H1 (cell line): Measurements from ENCODE around the gene SLC43A2. TPM values are rescaled to one million over a fixed set of nuclear protein-coding genes. Genes with fewer than 3 reads are reported as not detected.

Source experiments
- CTCF ChIA-PET: fragments of 300-600 bp; sonication (Branson Sonifier 250); formaldehyde crosslinking; loops from one replicate; lab custom pipeline; 2021; ENCODE audit not compliant: partially characterized antibody; lab: Charles Lee
- POLR2A ChIA-PET: fragments of 300-600 bp; sonication (Branson Sonifier 250); formaldehyde crosslinking; loops from one replicate; lab custom pipeline; 2021; ENCODE audit warnings: inconsistent platforms; ENCODE audit not compliant: partially characterized antibody; lab: Charles Lee
- DNase-seq, 2 experiments: peaks; one replicate each; pipeline versions ENCODE4 v3.0.0 to v3.0.0-alpha.2; 2010 to 2022; ENCODE audit warnings: low spot score in 2 of 2, low read depth in 1 of 2, mixed read lengths in 1 of 2
- FAIRE-seq: peaks from 2 replicates; lab custom pipeline; 2011; peaks lifted over from hg19 to GRCh38; lab: Jason Lieb, UNC
- H2AFZ ChIP-seq: 2 replicates; pipeline ENCODE4 v1.8.1; 2012; ENCODE audit warnings: low read length, inconsistent platforms
- H2AK5ac ChIP-seq: 2 replicates; pipeline ENCODE4 v1.6.1; 2013; ENCODE audit warnings: low read depth, low read length
- H2BK120ac ChIP-seq: replicated peaks from 2 replicates; pipeline ENCODE3; 2013; ENCODE audit warnings: low read depth, low read length, inconsistent platforms
- H2BK12ac ChIP-seq: 2 replicates; pipeline ENCODE4 v1.6.1; 2013; ENCODE audit warnings: low read depth, low read length
- H2BK15ac ChIP-seq: 2 replicates; pipeline ENCODE4 v1.6.1; 2013; ENCODE audit warnings: low read length
- H2BK20ac ChIP-seq: 2 replicates; pipeline ENCODE4 v1.6.1; 2013; ENCODE audit warnings: low read length
- H2BK5ac ChIP-seq: 2 replicates; pipeline ENCODE4 v1.6.1; 2013; ENCODE audit warnings: low read depth, low read length
- H3K14ac ChIP-seq: 2 replicates; pipeline ENCODE4 v1.6.1; 2013; ENCODE audit warnings: inconsistent platforms; ENCODE audit not compliant: insufficient read length
- H3K18ac ChIP-seq: 2 replicates; pipeline ENCODE4 v1.6.1; 2013; ENCODE audit warnings: low read length; ENCODE audit errors: extremely low read depth
- H3K23ac ChIP-seq: 2 replicates; pipeline ENCODE4 v1.6.1; 2013; ENCODE audit warnings: inconsistent platforms; ENCODE audit not compliant: insufficient read length
- H3K23me2 ChIP-seq: 2 replicates; pipeline ENCODE4 v1.6.1; 2013; ENCODE audit warnings: low read depth, low read length
- H3K27ac ChIP-seq: 2 replicates; pipeline ENCODE4 v1.6.1; 2011; ENCODE audit warnings: low read depth, low read length, inconsistent platforms
- H3K27me3 ChIP-seq, 4 experiments: replicated peaks in 1 of 4; 1 replicate in 1 of 4; 2 replicates in 3 of 4; pipeline versions ENCODE4 v1.6.1 to v1.8.1; 2011 to 2013; ENCODE audit warnings: low read length in 3 of 4, mild to moderate bottlenecking in 3 of 4, inconsistent platforms in 2 of 4, mixed read lengths in 2 of 4, moderate library complexity in 1 of 4; ENCODE audit not compliant: control insufficient read depth in 3 of 4, insufficient read depth in 3 of 4; ENCODE audit errors: extremely low read depth in 1 of 4
- H3K36me3 ChIP-seq, 4 experiments: 2 replicates each; pipeline versions ENCODE4 v1.6.1 to v1.8.1; 2011 to 2013; ENCODE audit warnings: mild to moderate bottlenecking in 4 of 4, low read length in 3 of 4, moderate library complexity in 2 of 4, control low read depth in 1 of 4, inconsistent platforms in 1 of 4; ENCODE audit not compliant: insufficient read depth in 4 of 4, control insufficient read depth in 2 of 4
- H3K4ac ChIP-seq: replicated peaks from 2 replicates; pipeline ENCODE3; 2013; ENCODE audit warnings: low read length, low read depth, mixed read lengths, inconsistent platforms; ENCODE audit not compliant: insufficient read length
- H3K4me1 ChIP-seq, 4 experiments: replicated peaks in 1 of 4; 1 replicate in 1 of 4; 2 replicates in 3 of 4; pipeline versions ENCODE4 v1.6.1 to v1.8.1; 2011 to 2013; ENCODE audit warnings: low read length in 3 of 4, inconsistent platforms in 2 of 4, mixed read lengths in 1 of 4; ENCODE audit not compliant: insufficient read depth in 4 of 4, control insufficient read depth in 3 of 4
- H3K4me2 ChIP-seq, 2 experiments: 2 replicates each; pipeline versions ENCODE4 v1.6.1 to v1.8.1; 2011 to 2013; ENCODE audit warnings: low read depth in 2 of 2, low read length in 2 of 2, control low read depth in 1 of 2, inconsistent platforms in 1 of 2, mild to moderate bottlenecking in 1 of 2; ENCODE audit not compliant: insufficient read depth in 1 of 2
- H3K4me3 ChIP-seq, 4 experiments: fragments of 200-600, 300-600 bp in 1 of 4; sonication (generic), shearing (Covaris generic), sonication (Bioruptor Twin) in 1 of 4; 2 replicates each; pipeline versions ENCODE4 v1.5.1 to v1.8.1; 2011 to 2016; ENCODE audit warnings: low read length in 4 of 4, low read depth in 3 of 4, control low read depth in 2 of 4, inconsistent platforms in 2 of 4, mild to moderate bottlenecking in 2 of 4, mixed read lengths in 1 of 4, moderate library complexity in 1 of 4; ENCODE audit not compliant: insufficient read depth in 2 of 4; ENCODE audit errors: extremely low read depth in 1 of 4
- H3K56ac ChIP-seq: replicated peaks from 2 replicates; pipeline ENCODE3; 2013; ENCODE audit warnings: low read depth, mild to moderate bottlenecking, mixed read lengths, low read length, inconsistent platforms; ENCODE audit not compliant: insufficient read length
- H3K79me1 ChIP-seq: 2 replicates; pipeline ENCODE4 v1.6.1; 2013; ENCODE audit warnings: low read depth, low read length, control low read depth
- H3K79me2 ChIP-seq, 2 experiments: 2 replicates each; pipeline versions ENCODE4 v1.6.1 to v1.8.1; 2012 to 2013; ENCODE audit warnings: low read length in 2 of 2, mild to moderate bottlenecking in 2 of 2, inconsistent platforms in 1 of 2; ENCODE audit not compliant: insufficient read depth in 2 of 2, control insufficient read depth in 1 of 2
- H3K9ac ChIP-seq, 4 experiments: replicated peaks in 1 of 4; 1 replicate in 1 of 4; 2 replicates in 3 of 4; pipeline versions ENCODE4 v1.6.1 to v1.8.1; 2011 to 2013; ENCODE audit warnings: low read depth in 3 of 4, low read length in 3 of 4, control low read depth in 2 of 4, mild to moderate bottlenecking in 2 of 4, moderate library complexity in 2 of 4, inconsistent platforms in 1 of 4; ENCODE audit errors: extremely low read depth in 1 of 4
- H3K9me3 ChIP-seq, 2 experiments: 2 replicates each; pipeline versions ENCODE4 v1.6.1 to v1.8.1; 2012 to 2013; ENCODE audit warnings: mild to moderate bottlenecking in 2 of 2, moderate library complexity in 2 of 2, control low read depth in 1 of 2, inconsistent platforms in 1 of 2, low read depth in 1 of 2, low read length in 1 of 2, mixed read lengths in 1 of 2; ENCODE audit not compliant: insufficient read depth in 2 of 2
- H4K20me1 ChIP-seq, 2 experiments: replicated peaks in 1 of 2; 2 replicates each; pipeline versions ENCODE3 to v1.8.1; 2011 to 2013; ENCODE audit warnings: inconsistent platforms in 2 of 2, low read length in 2 of 2, mild to moderate bottlenecking in 1 of 2; ENCODE audit not compliant: insufficient read depth in 2 of 2, control insufficient read depth in 1 of 2
- H4K5ac ChIP-seq: 2 replicates; pipeline ENCODE4 v1.6.1; 2013; ENCODE audit warnings: low read length, low read depth, mixed read lengths, inconsistent platforms; ENCODE audit not compliant: insufficient read length
- H4K8ac ChIP-seq: 2 replicates; pipeline ENCODE4 v1.8.0; 2013; ENCODE audit warnings: mild to moderate bottlenecking, moderate library complexity, low read length, inconsistent platforms; ENCODE audit not compliant: insufficient read depth; ENCODE audit errors: extremely low read depth
- H4K91ac ChIP-seq: replicated peaks from 2 replicates; pipeline ENCODE3; 2013; ENCODE audit warnings: low read length, mixed read lengths, inconsistent platforms; ENCODE audit not compliant: insufficient read length
- CHD2 ChIP-seq: IDR thresholded peaks from 2 replicates; pipeline ENCODE4 v1.6.1; 2012; ENCODE audit warnings: low read length, improper control_type of control experiment
- CREB1 ChIP-seq: IDR thresholded peaks from 2 replicates; pipeline ENCODE4 v1.6.1; 2012; ENCODE audit warnings: inconsistent platforms
- RXRA ChIP-seq: IDR thresholded peaks from 2 replicates; pipeline ENCODE4 v1.6.1; 2011; ENCODE audit warnings: low read depth, mild to moderate bottlenecking, low read length, moderate library complexity; ENCODE audit not compliant: insufficient read depth
- WGBS, 2 experiments: shearing (Covaris generic) in 1 of 2; methylation state at CpG; one replicate each; pipeline versions ENCODE4 v1.1.6 to v1.1.7; 2013 to 2015; ENCODE audit warnings: low lambda C conversion rate in 2 of 2, mixed read lengths in 2 of 2, inconsistent platforms in 1 of 2, low coverage in 1 of 2, missing lambda C conversion rate in 1 of 2; ENCODE audit not compliant: insufficient replicate concordance in 2 of 2, insufficient coverage in 1 of 2, insufficient read length in 1 of 2; ENCODE audit errors: extremely low coverage in 1 of 2, missing lambda C conversion rate in 1 of 2; 5-methylcytosine and 5-hydroxymethylcytosine counted together
- polyA plus RNA-seq, 7 experiments: library from polyadenylated mRNA; depleted of rRNA in 3 of 7; stranded (reverse) in 5 of 7; unstranded in 2 of 7; fragments of >200 nt in 5 of 7; fragments of 200-250 nt in 2 of 7; gene quantifications; 1 replicate in 5 of 7; 2 replicates in 1 of 7; 4 replicates in 1 of 7; pipeline versions ENCODE4 v1.2.1 to v1.2.3, GENCODE V29; 2011 to 2013; ENCODE audit warnings: missing spikeins in 2 of 7, mixed read lengths in 2 of 7
- total RNA-seq: library from RNA; stranded (reverse); fragmentation: NEBNext Ultra II Directional; extraction: Animal tissue kit (Norgen Biotek cat#: 25700); gene quantifications from 2 replicates; pipeline ENCODE4 v1.2.1, GENCODE V29; 2021
- TF ChIP-seq, protein P1 (sequence below): IDR thresholded peaks from 2 replicates; pipeline ENCODE4 v1.6.1; 2011; ENCODE audit warnings: low read length, improper control_type of control experiment

The SLC43A2 gene
- total and polyA plus RNA-seq, 2 of the 8 experiments (the other 6 are each of a cell fraction or from before 2014, with no cell fraction given) = 6.6 to 10.5 TPM

DNA sequence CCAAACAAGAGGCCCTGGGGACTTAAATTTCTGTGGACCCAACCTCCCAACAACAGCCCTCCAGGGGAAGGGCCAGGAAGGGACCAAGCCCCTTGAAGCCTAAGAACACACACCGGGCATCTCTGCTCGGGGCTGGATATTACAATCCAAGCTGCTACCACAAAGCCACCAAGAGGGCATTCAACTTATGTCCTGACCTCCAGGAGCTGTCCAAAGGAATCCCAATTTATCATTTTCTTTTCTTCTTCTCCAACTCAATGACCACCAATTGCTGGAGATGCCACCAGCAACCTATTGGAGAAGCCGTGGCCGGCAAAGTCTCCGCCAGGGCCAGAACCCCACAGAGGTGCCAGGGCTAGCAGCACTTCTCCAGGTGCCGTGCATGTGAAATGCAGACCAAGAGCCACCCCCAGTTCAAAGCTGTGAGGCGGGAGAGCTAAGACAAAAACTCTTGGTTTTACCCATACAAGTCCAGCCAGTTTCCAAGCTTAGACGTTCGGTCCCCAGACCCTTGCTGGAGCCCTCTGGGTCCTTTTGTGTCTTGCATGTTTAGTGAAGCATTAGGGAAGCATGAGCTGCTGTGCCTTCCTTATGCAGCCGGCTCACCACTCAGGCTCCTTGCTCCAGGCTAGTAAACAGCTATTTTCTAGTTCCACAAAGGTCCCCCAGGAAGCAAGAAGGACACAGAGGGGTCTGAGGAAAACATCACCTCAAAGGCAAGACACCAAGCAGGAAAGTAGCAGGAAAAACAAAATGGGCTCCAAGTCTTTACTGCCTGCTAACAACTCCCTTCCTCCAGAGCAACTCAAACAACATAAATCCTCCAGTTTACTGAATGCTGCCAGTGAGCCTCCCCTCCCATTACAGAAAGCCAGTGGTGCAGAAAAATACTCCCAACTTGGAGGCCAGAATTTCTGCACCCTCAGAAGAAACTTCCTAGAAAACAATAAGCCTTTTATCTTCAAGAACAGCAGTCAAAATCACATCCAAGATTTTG, 69.3 kb downstream of the SLC43A2 start:
- H3K9ac ChIP-seq = no peak overlapping the region; a peak in 1 of 7 replicates
- H2BK5ac ChIP-seq = no peak overlapping the region
- H3K56ac ChIP-seq = no peak overlapping the region
- no peak overlapping the region for H2BK15ac ChIP-seq
- POLR2A ChIA-PET = no interaction called here
- TF ChIP-seq, protein P1, sequence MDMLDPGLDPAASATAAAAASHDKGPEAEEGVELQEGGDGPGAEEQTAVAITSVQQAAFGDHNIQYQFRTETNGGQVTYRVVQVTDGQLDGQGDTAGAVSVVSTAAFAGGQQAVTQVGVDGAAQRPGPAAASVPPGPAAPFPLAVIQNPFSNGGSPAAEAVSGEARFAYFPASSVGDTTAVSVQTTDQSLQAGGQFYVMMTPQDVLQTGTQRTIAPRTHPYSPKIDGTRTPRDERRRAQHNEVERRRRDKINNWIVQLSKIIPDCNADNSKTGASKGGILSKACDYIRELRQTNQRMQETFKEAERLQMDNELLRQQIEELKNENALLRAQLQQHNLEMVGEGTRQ = no peak
- no peak for TF ChIP-seq CHD2
- TF ChIP-seq CREB1 = no peak
- no peak for TF ChIP-seq RXRA
- H3K23me2 ChIP-seq = peaks cover 4% of the 10 kb centered on the region; the same call in 1 of the 2 replicates
- peaks cover 29% of the 10 kb centered on the region for H3K79me1 ChIP-seq
- H3K36me3 ChIP-seq = peaks cover 0 to 3% (median 1%) of the 10 kb centered on the region in 4 experiments; a peak in 4 of 8 replicates
- no peak overlapping the region for H2BK120ac ChIP-seq
- H3K4me2 ChIP-seq = no peak overlapping the region
- peaks cover 0 to 4% (median 0%) of the 10 kb centered on the region in 4 experiments; a peak in 1 of 7 replicates for H3K27me3 ChIP-seq
- DNase-seq (no peak), FAIRE-seq (no peak)
- H3K79me2 ChIP-seq = peaks cover 7 to 49% of the 10 kb centered on the region in 2 experiments; a peak in 3 of 4 replicates
- H3K4me1 ChIP-seq = peaks cover 0 to 10% (median 5%) of the 10 kb centered on the region in 4 experiments; a peak in 4 of 7 replicates
- no peak overlapping the region for H2BK12ac ChIP-seq
- H2AFZ ChIP-seq = no peak overlapping the region
- no peak overlapping the region for H4K91ac ChIP-seq
- peaks cover 20 to 33% of the 10 kb centered on the region in 2 experiments for H4K20me1 ChIP-seq
- H3K14ac ChIP-seq = no peak overlapping the region
- H3K23ac ChIP-seq = no peak overlapping the region
- H3K4me3 ChIP-seq = no peak overlapping the region
- H3K18ac ChIP-seq = no peak overlapping the region
- H3K9me3 ChIP-seq = no peaks in the 10 kb centered on the region
- H2BK20ac ChIP-seq = no peak overlapping the region
- no peak overlapping the region for H3K4ac ChIP-seq
- H4K8ac ChIP-seq = peak overlapping the region; percentile 76; the same call in 1 of the 2 replicates
- H3K27ac ChIP-seq = no peak overlapping the region
- CTCF ChIA-PET = interaction anchor here (1.0 to 1.2 kb wide), 3 partner anchors 26 to 110 kb away, joined by 3 read pairs; no protein-coding TSS in a partner anchor
- no peak overlapping the region for H4K5ac ChIP-seq
- 0 out of 2 replicates have a peak overlapping the region, but pooled peaks have one; percentile 65 for H2AK5ac ChIP-seq
- WGBS, 2 experiments = 96% methylated on average over 10 of the region's 10 CpGs; no CpG with 5 or more reads in 1 of the 2 experiments
